A673 (cell line): ENCODE measurements around the gene VPS41.

Source experiments
- EZH2 ChIP-seq: fragments of 200-600 bp; sonication (generic); IDR thresholded peaks from 2 replicates; pipeline ENCODE4 v1.6.1; 2017; ENCODE audit warnings: borderline replicate concordance, low read depth, mild to moderate bottlenecking, mixed read lengths, antibody characterized with exemption, low read length; ENCODE audit not compliant: poor library complexity, severe bottlenecking
- TF ChIP-seq, protein P1 (sequence below): fragments of 300-800, 200-600 bp; sonication (generic); conservative IDR thresholded peaks from 2 replicates; pipeline ENCODE4 v1.5.1; 2017; ENCODE audit warnings: low read depth, mild to moderate bottlenecking, antibody characterized with exemption, low read length, moderate library complexity, mixed read lengths

GRCh38 chr7:38890597-38890996 lies 18.4 kb downstream of the VPS41 start:
- TF ChIP-seq, protein P1, sequence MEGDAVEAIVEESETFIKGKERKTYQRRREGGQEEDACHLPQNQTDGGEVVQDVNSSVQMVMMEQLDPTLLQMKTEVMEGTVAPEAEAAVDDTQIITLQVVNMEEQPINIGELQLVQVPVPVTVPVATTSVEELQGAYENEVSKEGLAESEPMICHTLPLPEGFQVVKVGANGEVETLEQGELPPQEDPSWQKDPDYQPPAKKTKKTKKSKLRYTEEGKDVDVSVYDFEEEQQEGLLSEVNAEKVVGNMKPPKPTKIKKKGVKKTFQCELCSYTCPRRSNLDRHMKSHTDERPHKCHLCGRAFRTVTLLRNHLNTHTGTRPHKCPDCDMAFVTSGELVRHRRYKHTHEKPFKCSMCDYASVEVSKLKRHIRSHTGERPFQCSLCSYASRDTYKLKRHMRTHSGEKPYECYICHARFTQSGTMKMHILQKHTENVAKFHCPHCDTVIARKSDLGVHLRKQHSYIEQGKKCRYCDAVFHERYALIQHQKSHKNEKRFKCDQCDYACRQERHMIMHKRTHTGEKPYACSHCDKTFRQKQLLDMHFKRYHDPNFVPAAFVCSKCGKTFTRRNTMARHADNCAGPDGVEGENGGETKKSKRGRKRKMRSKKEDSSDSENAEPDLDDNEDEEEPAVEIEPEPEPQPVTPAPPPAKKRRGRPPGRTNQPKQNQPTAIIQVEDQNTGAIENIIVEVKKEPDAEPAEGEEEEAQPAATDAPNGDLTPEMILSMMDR, result no peak
- no peak for TF ChIP-seq EZH2
